CD14-positive monocyte (primary cell): ENCODE results near the gene RNF40. TPM values are rescaled to one million over a fixed set of nuclear protein-coding genes. Genes with fewer than 3 reads are reported as not detected.

ENCODE experiments used
- DNase-seq, 3 donors: peaks; one replicate each; pipeline ENCODE4 v3.0.0-alpha.2; 2011 to 2022
- H2AFZ ChIP-seq: 2 replicates; pipeline ENCODE4 v1.6.0; 2012; ENCODE audit warnings: mild to moderate bottlenecking, low read depth, low read length, inconsistent platforms; ENCODE audit not compliant: insufficient read depth, poor library complexity, severe bottlenecking
- H3K27ac ChIP-seq, 2 donors: 1 replicate in 1 of 2; 2 replicates in 1 of 2; pipeline ENCODE4 v1.5.1; 2012 to 2013; ENCODE audit warnings: low read length in 2 of 2, control low read depth in 1 of 2, inconsistent platforms in 1 of 2, low read depth in 1 of 2, mild to moderate bottlenecking in 1 of 2
- H3K27me3 ChIP-seq, 2 donors: one replicate each; pipeline versions ENCODE4 v1.6.0 to v1.6.1; 2011 to 2013; ENCODE audit warnings: low read length in 2 of 2; ENCODE audit not compliant: control insufficient read depth in 2 of 2, insufficient read depth in 2 of 2
- H3K36me3 ChIP-seq, 2 donors: replicated peaks in 1 of 2; 1 replicate in 1 of 2; 2 replicates in 1 of 2; pipeline versions ENCODE4 v1.5.1 to v1.6.1; 2012 to 2013; ENCODE audit warnings: low read length in 2 of 2, control low read depth in 1 of 2, inconsistent platforms in 1 of 2, mild to moderate bottlenecking in 1 of 2; ENCODE audit not compliant: insufficient read depth in 2 of 2, control insufficient read depth in 1 of 2
- H3K4me1 ChIP-seq, 2 donors: 1 replicate in 1 of 2; 2 replicates in 1 of 2; pipeline versions ENCODE4 v1.5.1 to v1.6.1; 2012 to 2013; ENCODE audit warnings: low read length in 2 of 2, control low read depth in 1 of 2, inconsistent platforms in 1 of 2, mild to moderate bottlenecking in 1 of 2, moderate library complexity in 1 of 2; ENCODE audit not compliant: insufficient read depth in 2 of 2, control insufficient read depth in 1 of 2
- H3K4me2 ChIP-seq: replicated peaks from 2 replicates; pipeline ENCODE3; 2012; ENCODE audit warnings: low read length, moderate library complexity, mild to moderate bottlenecking; ENCODE audit not compliant: poor library complexity, severe bottlenecking; ENCODE audit errors: extremely low read depth
- H3K4me3 ChIP-seq, 3 experiments: fragments of 200-600 bp in 1 of 3; sonication (generic) in 1 of 3; replicated peaks in 1 of 3; 1 replicate in 2 of 3; 2 replicates in 1 of 3; pipeline ENCODE4 v1.5.1; 2011 to 2013; ENCODE audit warnings: low read length in 3 of 3, mild to moderate bottlenecking in 3 of 3, control low read depth in 2 of 3, low read depth in 2 of 3, inconsistent platforms in 1 of 3, moderate library complexity in 1 of 3
- H3K79me2 ChIP-seq: 2 replicates; pipeline ENCODE4 v1.6.0; 2012; ENCODE audit warnings: mild to moderate bottlenecking, control low read depth, inconsistent platforms, low read length, moderate library complexity; ENCODE audit not compliant: insufficient read depth
- H3K9ac ChIP-seq: 2 replicates; pipeline ENCODE4 v1.6.0; 2017; ENCODE audit warnings: low read length, mild to moderate bottlenecking; ENCODE audit not compliant: insufficient read depth, poor library complexity, severe bottlenecking
- H3K9me3 ChIP-seq, 2 donors: replicated peaks in 1 of 2; 1 replicate in 1 of 2; 2 replicates in 1 of 2; pipeline versions ENCODE4 v1.5.1 to v1.6.1; 2012 to 2013; ENCODE audit warnings: low read length in 2 of 2, control low read depth in 1 of 2; ENCODE audit not compliant: control insufficient read depth in 1 of 2, insufficient read depth in 1 of 2
- H4K20me1 ChIP-seq: 2 replicates; pipeline ENCODE4 v1.6.0; 2012; ENCODE audit warnings: mild to moderate bottlenecking, low read length, control low read depth, moderate library complexity; ENCODE audit not compliant: insufficient read depth
- H3K27ac Mint-ChIP-seq, 7 donors: one replicate each; pipeline ENCODE4 v1.8.0; 2020; ENCODE audit warnings: mild to moderate bottlenecking in 7 of 7, mixed read lengths in 7 of 7, moderate library complexity in 6 of 7, inconsistent platforms in 2 of 7
- H3K27me3 Mint-ChIP-seq, 3 donors: one replicate each; pipeline ENCODE4 v1.8.0; 2021 to 2022; ENCODE audit warnings: low read depth in 3 of 3, mild to moderate bottlenecking in 3 of 3, mixed read lengths in 3 of 3, moderate library complexity in 3 of 3, inconsistent platforms in 1 of 3
- H3K36me3 Mint-ChIP-seq, 2 donors: one replicate each; pipeline ENCODE4 v1.8.0; 2020; ENCODE audit warnings: mixed read lengths in 2 of 2, inconsistent platforms in 1 of 2, mild to moderate bottlenecking in 1 of 2
- H3K4me1 Mint-ChIP-seq: one replicate; pipeline ENCODE4 v1.8.0; 2020; ENCODE audit warnings: mild to moderate bottlenecking, mixed read lengths
- H3K4me3 Mint-ChIP-seq, 2 donors: one replicate each; pipeline ENCODE4 v1.8.0; 2020; ENCODE audit warnings: mild to moderate bottlenecking in 2 of 2, mixed read lengths in 2 of 2, moderate library complexity in 1 of 2
- H3K9me3 Mint-ChIP-seq, 7 donors: one replicate each; pipeline ENCODE4 v1.8.0; 2020 to 2022; ENCODE audit warnings: mixed read lengths in 7 of 7, mild to moderate bottlenecking in 6 of 7, moderate library complexity in 6 of 7, inconsistent platforms in 2 of 7
- CTCF ChIP-seq: fragments of 200-600 bp; IDR thresholded peaks from one replicate; pipeline ENCODE4 v1.8.0; 2022; ENCODE audit warnings: antibody characterized with exemption, mild to moderate bottlenecking
- WGBS: methylation state at CpG from one replicate; pipeline ENCODE4 v1.1.5; 2013; ENCODE audit warnings: missing lambda C conversion rate; ENCODE audit not compliant: insufficient coverage; 5-methylcytosine and 5-hydroxymethylcytosine counted together
- intact Hi-C, 2 donors: fragments of 100-400 bp; cut with micrococcal nuclease; formaldehyde crosslinking; loops; one replicate each; pipeline versions ENCODE4 v1.15.0 to v1.15.1; 2023
- polyA plus RNA-seq, 3 donors: library from polyadenylated mRNA; depleted of rRNA in 1 of 3; unstranded in 2 of 3; stranded (reverse) in 1 of 3; fragments of 300-500 nt in 2 of 3; fragments of >200 nt in 1 of 3; fragmentation: Illumina TruSeq in 2 of 3; gene quantifications; 1 replicate in 2 of 3; 2 replicates in 1 of 3; pipeline ENCODE4 v1.2.3, GENCODE V29; 2012 to 2021
- small RNA-seq: library from RNA; depleted of rRNA; stranded (forward); fragments of <200 nt; gene quantifications from one replicate; pipeline ENCODE3, GENCODE V24; 2012; ENCODE audit warnings: low read depth; ENCODE audit not compliant: insufficient read length

RNF40 gene
- polyA plus RNA-seq, 3 donors = 14.8 to 53.5 (median 34.9) TPM

- intact Hi-C loops = no loop called here
- no peaks in the 10 kb centered on the region for H3K36me3 ChIP-seq
- H3K9me3 ChIP-seq = peaks cover 0 to 4% of the 10 kb centered on the region in 2 donors
- H3K4me1 Mint-ChIP-seq = peaks cover 2% of the 10 kb centered on the region
- no peak overlapping the region for H3K4me3 ChIP-seq
- no peak overlapping the region for H3K27ac Mint-ChIP-seq
- H3K79me2 ChIP-seq = no peaks in the 10 kb centered on the region
- no peak overlapping the region for H3K4me2 ChIP-seq
- no peak overlapping the region for H3K4me3 Mint-ChIP-seq
- no peaks in the 10 kb centered on the region for H3K36me3 Mint-ChIP-seq
- H3K27me3 Mint-ChIP-seq = peaks cover 1 to 5% (median 4%) of the 10 kb centered on the region in 3 donors
- H3K9me3 Mint-ChIP-seq = peaks cover 0 to 9% (median 4%) of the 10 kb centered on the region in 7 donors
- no peaks in the 10 kb centered on the region for H3K27me3 ChIP-seq
- H3K4me1 ChIP-seq = no peaks in the 10 kb centered on the region
- 90% methylated on average over 13 of the region's 17 CpGs for WGBS
- no peak for DNase-seq
- H4K20me1 ChIP-seq = no peaks in the 10 kb centered on the region
- no peak overlapping the region for H3K27ac ChIP-seq
- H3K9ac ChIP-seq = no peak overlapping the region
- H2AFZ ChIP-seq = no peak overlapping the region
- no peak for TF ChIP-seq CTCF
Measured at GRCh38 chr16:30821891-30822290, 59.8 kb downstream of the RNF40 start.

Small RNA genes lying within 50 kb of the gene (small RNA-seq; reads per million reads assigned to genes)
- not detected for gene RF00017

Other genes starting within 250 kb of the RNF40 start
- 10 to 100 TPM in 1 of 3 donors, 1 to 10 TPM in 2; 2.8 to 13.4 (median 3.0) TPM for gene ZNF768, start 235.8 kb upstream of the RNF40 start, polyA plus RNA-seq
- gene ZNF747, start 227.5 kb upstream of the RNF40 start, polyA plus RNA-seq = 1 to 10 TPM; 4.1 to 6.6 (median 4.4) TPM
- 1 to 10 TPM in 2 of 3 donors, under 1 TPM in 1; 0.94 to 4.6 (median 1.0) TPM for gene ZNF764, start 203.9 kb upstream of the RNF40 start, polyA plus RNA-seq
- 10 to 100 TPM; 10.3 to 24.1 (median 18.9) TPM for gene ZNF688, start 190.6 kb upstream of the RNF40 start, polyA plus RNA-seq
- gene ZNF785, start 176.6 kb upstream of the RNF40 start, polyA plus RNA-seq = 1 to 10 TPM in 2 of 3 donors, under 1 TPM in 1; 0.67 to 9.0 (median 1.1) TPM
- gene ZNF689, start 151.9 kb upstream of the RNF40 start, polyA plus RNA-seq = 10 to 100 TPM in 1 of 3 donors, 1 to 10 TPM in 2; 4.1 to 11.2 (median 8.0) TPM
- gene PRR14, start 111.4 kb upstream of the RNF40 start, polyA plus RNA-seq = 10 to 100 TPM in 2 of 3 donors, 1 to 10 TPM in 1; 6.1 to 32.6 (median 10.4) TPM
- gene FBRS, start 103.9 kb upstream of the RNF40 start, polyA plus RNA-seq = 10 to 100 TPM in 1 of 3 donors, 1 to 10 TPM in 2; 1.4 to 44.8 (median 2.1) TPM
- gene SRCAP, start 63.2 kb upstream of the RNF40 start, polyA plus RNA-seq = 10 to 100 TPM in 1 of 3 donors, 1 to 10 TPM in 2; 3.0 to 16.0 (median 6.3) TPM
- gene PHKG2, start 13.9 kb upstream of the RNF40 start, polyA plus RNA-seq = 100 to 1,000 TPM in 1 of 3 donors, 10 to 100 TPM in 2; 45.4 to 115 (median 54.2) TPM
- 10 to 100 TPM in 1 of 3 donors, 1 to 10 TPM in 2; 2.4 to 25.3 (median 3.5) TPM for gene CFAP119, start 260 bp upstream of the RNF40 start, polyA plus RNA-seq
- gene ZNF629, start 24.9 kb downstream of the RNF40 start, polyA plus RNA-seq = 1 to 10 TPM in 1 of 3 donors, under 1 TPM in 2; 0.27 to 2.0 (median 0.73) TPM
- gene BCL7C, start 131.8 kb downstream of the RNF40 start, polyA plus RNA-seq = 10 to 100 TPM; 11.4 to 19.1 (median 17.4) TPM
- gene CTF1, start 134.3 kb downstream of the RNF40 start, polyA plus RNA-seq = under 1 TPM in 1 of 3 donors, not detected in 2; 0.93 TPM
- gene FBXL19, start 161.2 kb downstream of the RNF40 start, polyA plus RNA-seq = 1 to 10 TPM in 1 of 3 donors, under 1 TPM in 1, not detected in 1; 0.14 to 7.6 TPM
- gene ORAI3, start 186.7 kb downstream of the RNF40 start, polyA plus RNA-seq = 10 to 100 TPM; 34.3 to 80.3 (median 76.8) TPM
- 1 to 10 TPM in 2 of 3 donors, under 1 TPM in 1; 0.16 to 6.6 (median 1.3) TPM for gene SETD1A, start 195.4 kb downstream of the RNF40 start, polyA plus RNA-seq
- 1 to 10 TPM in 2 of 3 donors, under 1 TPM in 1; 0.89 to 4.3 (median 2.7) TPM for gene HSD3B7, start 222.9 kb downstream of the RNF40 start, polyA plus RNA-seq
- 1 to 10 TPM in 1 of 3 donors, not detected in 2; 1.7 TPM for gene STX1B, start 248.3 kb downstream of the RNF40 start, polyA plus RNA-seq